ENCODE measurements around the gene OR2D2. TPM values are rescaled to one million over a fixed set of nuclear protein-coding genes. Genes with fewer than 3 reads are reported as not detected.

Gene OR2D2
- total and polyA plus RNA-seq, 10 of the 15 experiments (the other 5 are each of a cell fraction or from before 2014, with no cell fraction given), result not detected

DNA sequence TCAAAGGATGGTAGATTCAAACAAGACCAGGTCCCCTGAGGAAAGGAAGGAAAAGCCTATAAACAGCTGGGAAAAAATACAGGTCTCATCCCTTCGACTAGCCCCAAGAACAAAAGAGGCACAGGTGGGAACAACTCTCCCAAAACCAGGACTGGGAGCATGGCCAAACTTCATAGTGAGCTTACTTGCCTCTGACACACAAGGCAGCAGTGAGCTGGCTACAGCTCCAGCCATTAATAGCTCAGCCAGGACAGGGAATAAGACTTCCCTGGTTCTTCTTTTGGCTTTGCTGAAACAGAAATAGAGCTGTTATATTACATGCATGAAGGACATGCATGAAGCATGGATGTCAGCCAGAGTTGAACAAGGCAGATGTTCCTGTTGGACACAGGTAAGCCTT lies 29.3 kb downstream of the OR2D2 start, which contains the start of gene OR10A2 (continued):
- TF ChIP-seq, protein P1, sequence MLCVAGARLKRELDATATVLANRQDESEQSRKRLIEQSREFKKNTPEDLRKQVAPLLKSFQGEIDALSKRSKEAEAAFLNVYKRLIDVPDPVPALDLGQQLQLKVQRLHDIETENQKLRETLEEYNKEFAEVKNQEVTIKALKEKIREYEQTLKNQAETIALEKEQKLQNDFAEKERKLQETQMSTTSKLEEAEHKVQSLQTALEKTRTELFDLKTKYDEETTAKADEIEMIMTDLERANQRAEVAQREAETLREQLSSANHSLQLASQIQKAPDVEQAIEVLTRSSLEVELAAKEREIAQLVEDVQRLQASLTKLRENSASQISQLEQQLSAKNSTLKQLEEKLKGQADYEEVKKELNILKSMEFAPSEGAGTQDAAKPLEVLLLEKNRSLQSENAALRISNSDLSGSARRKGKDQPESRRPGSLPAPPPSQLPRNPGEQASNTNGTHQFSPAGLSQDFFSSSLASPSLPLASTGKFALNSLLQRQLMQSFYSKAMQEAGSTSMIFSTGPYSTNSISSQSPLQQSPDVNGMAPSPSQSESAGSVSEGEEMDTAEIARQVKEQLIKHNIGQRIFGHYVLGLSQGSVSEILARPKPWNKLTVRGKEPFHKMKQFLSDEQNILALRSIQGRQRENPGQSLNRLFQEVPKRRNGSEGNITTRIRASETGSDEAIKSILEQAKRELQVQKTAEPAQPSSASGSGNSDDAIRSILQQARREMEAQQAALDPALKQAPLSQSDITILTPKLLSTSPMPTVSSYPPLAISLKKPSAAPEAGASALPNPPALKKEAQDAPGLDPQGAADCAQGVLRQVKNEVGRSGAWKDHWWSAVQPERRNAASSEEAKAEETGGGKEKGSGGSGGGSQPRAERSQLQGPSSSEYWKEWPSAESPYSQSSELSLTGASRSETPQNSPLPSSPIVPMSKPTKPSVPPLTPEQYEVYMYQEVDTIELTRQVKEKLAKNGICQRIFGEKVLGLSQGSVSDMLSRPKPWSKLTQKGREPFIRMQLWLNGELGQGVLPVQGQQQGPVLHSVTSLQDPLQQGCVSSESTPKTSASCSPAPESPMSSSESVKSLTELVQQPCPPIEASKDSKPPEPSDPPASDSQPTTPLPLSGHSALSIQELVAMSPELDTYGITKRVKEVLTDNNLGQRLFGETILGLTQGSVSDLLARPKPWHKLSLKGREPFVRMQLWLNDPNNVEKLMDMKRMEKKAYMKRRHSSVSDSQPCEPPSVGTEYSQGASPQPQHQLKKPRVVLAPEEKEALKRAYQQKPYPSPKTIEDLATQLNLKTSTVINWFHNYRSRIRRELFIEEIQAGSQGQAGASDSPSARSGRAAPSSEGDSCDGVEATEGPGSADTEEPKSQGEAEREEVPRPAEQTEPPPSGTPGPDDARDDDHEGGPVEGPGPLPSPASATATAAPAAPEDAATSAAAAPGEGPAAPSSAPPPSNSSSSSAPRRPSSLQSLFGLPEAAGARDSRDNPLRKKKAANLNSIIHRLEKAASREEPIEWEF (IDR thresholded peaks at IDR 0.05; ENCODE audit: insufficient replicate concordance, low read depth, low read length), result no peak
- TF ChIP-seq GATAD2B (conservative IDR thresholded peaks at IDR 0.05; ENCODE audit: low read depth), result no peak

DNA sequence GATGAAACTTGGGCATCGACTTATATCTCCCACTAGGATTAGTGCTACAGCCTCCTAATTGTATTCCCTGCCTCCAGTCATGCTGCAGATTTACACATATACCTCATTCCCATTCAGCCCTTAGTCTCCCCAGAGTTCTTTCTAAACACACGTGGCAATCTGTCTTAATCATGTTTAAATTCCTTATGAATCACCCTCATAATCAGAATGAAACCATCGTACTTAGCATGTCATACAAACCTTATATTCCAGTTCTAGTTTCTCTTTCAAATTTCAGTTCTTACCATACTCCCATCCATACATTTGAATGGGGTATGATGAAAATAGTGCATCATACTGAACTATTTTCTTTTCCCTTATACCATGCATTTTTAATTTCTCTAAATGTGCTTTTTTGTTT lies 35.4 kb downstream of the OR2D2 start:
- intact Hi-C loops (cut with micrococcal nuclease; ENCODE audit: unreplicated experiment), result no loop called here
- DNase-seq (ENCODE audit: low read depth, low spot score), result no peak
- ChIA-PET CTCF (no interaction called here), RAD21 (ENCODE audit: unreplicated experiment) (no interaction called here), SMC1A (ENCODE audit: uncharacterized antibody, unreplicated experiment) (no interaction called here), POLR2A (no interaction called here)
- no peaks in the 10 kb centered on the region for H3K27me3 ChIP-seq (replicated peaks in 1 of 2; ENCODE audit: control insufficient read depth in 2 of 2, insufficient read depth in 2 of 2, low read length in 1 of 2)
- H2AFZ ChIP-seq (ENCODE audit: control insufficient read depth, low read depth, low read length), result no peak overlapping the region
- H3K27ac ChIP-seq (ENCODE audit: control insufficient read depth, insufficient read depth), result no peak overlapping the region
- BruUV-seq (replicated peaks), result no TSS peak
- no peaks in the 10 kb centered on the region for H3K9me3 ChIP-seq (replicated peaks; ENCODE audit: control insufficient read depth, insufficient read depth, low read length)
- in situ Hi-C loops (cut with MboI), result no loop called here
- no peak overlapping the region for H3K4me3 ChIP-seq
- no peak overlapping the region for H3K4me2 ChIP-seq (ENCODE audit: control insufficient read depth, insufficient read depth)
- TF ChIP-seq JUNB (IDR thresholded peaks at IDR 0.05), result peak; percentile 70
- no peak for TF ChIP-seq NFYA (IDR thresholded peaks at IDR 0.05; ENCODE audit: borderline replicate concordance, low read depth, low read length)
- H3K4me1 ChIP-seq (ENCODE audit: control insufficient read depth, insufficient read depth, low read length), result no peaks in the 10 kb centered on the region
- 11% methylated on average over 3 of the region's 3 CpGs for WGBS (ENCODE audit: insufficient coverage, insufficient replicate concordance, low lambda C conversion rate, missing lambda C conversion rate)
- H3K36me3 ChIP-seq (ENCODE audit: control insufficient read depth in 2 of 2, insufficient read depth in 2 of 2, low read length in 1 of 2), result no peaks in the 10 kb centered on the region
- no peak overlapping the region for H3K9ac ChIP-seq (ENCODE audit: control insufficient read depth, insufficient read depth, low read length)
- peak; percentile 84 for ATAC-seq
- H4K20me1 ChIP-seq (ENCODE audit: control insufficient read depth, insufficient read depth), result no peaks in the 10 kb centered on the region
- no peaks in the 10 kb centered on the region for H3K79me2 ChIP-seq (ENCODE audit: control insufficient read depth, insufficient read depth, low read length)
- FAIRE-seq, result no peak

All from GM12878 (cell line).